Chondrocyte (in vitro differentiated cells): ENCODE results near the gene CATSPERE. TPM values are rescaled to one million over a fixed set of nuclear protein-coding genes. Genes with fewer than 3 reads are reported as not detected.

Source experiments
- DNase-seq: peaks from one replicate; pipeline ENCODE4 v3.0.0; 2021; ENCODE audit warnings: mixed read lengths, low spot score
- H3K27ac Mint-ChIP-seq: one replicate; pipeline ENCODE4 v1.8.0; 2021; ENCODE audit warnings: mild to moderate bottlenecking, moderate library complexity, mixed read lengths; ENCODE audit not compliant: unreplicated experiment
- H3K27me3 Mint-ChIP-seq: 2 replicates; pipeline ENCODE4 v1.8.0; 2021; ENCODE audit warnings: low read depth, mixed read lengths
- H3K36me3 Mint-ChIP-seq: 2 replicates; pipeline ENCODE4 v1.8.0; 2021; ENCODE audit warnings: low read depth, mixed read lengths
- H3K4me1 Mint-ChIP-seq: 2 replicates; pipeline ENCODE4 v1.8.0; 2021; ENCODE audit warnings: low read depth, mild to moderate bottlenecking, mixed read lengths
- H3K4me3 Mint-ChIP-seq: one replicate; pipeline ENCODE4 v1.8.0; 2021; ENCODE audit warnings: mild to moderate bottlenecking, moderate library complexity, mixed read lengths; ENCODE audit not compliant: unreplicated experiment
- H3K9me3 Mint-ChIP-seq: 2 replicates; pipeline ENCODE4 v1.8.0; 2021; ENCODE audit warnings: low read depth, mixed read lengths
- total RNA-seq: library from RNA; stranded (reverse); gene quantifications from 3 replicates; pipeline ENCODE4 v1.2.1, GENCODE V29; 2021
- TF ChIP-seq, protein P1 (sequence below): fragments of 200-600 bp; sonication (generic); IDR thresholded peaks from 2 replicates; pipeline ENCODE4 v1.5.0; 2021; ENCODE audit warnings: antibody characterized with exemption, mild to moderate bottlenecking, moderate library complexity

The CATSPERE gene
- total RNA-seq, 1 donor from 2014 or later: 1.5 TPM

- no peak for DNase-seq
- H3K36me3 Mint-ChIP-seq: peaks cover 3% of the 10 kb centered on the region
- peaks cover 14% of the 10 kb centered on the region for H3K4me1 Mint-ChIP-seq
Observed at GRCh38 chr1:244431166-244431565, 29.9 kb upstream of the CATSPERE start.

GRCh38 chr1:244435562-244436205 is 25.4 kb upstream of the CATSPERE start:
- peaks cover 3% of the 10 kb centered on the region for H3K36me3 Mint-ChIP-seq
- H3K4me3 Mint-ChIP-seq: peak overlapping the region; percentile 55
- no peaks in the 10 kb centered on the region for H3K9me3 Mint-ChIP-seq
- DNase-seq: no peak
- H3K27me3 Mint-ChIP-seq: no peaks in the 10 kb centered on the region
- TF ChIP-seq, protein P1, sequence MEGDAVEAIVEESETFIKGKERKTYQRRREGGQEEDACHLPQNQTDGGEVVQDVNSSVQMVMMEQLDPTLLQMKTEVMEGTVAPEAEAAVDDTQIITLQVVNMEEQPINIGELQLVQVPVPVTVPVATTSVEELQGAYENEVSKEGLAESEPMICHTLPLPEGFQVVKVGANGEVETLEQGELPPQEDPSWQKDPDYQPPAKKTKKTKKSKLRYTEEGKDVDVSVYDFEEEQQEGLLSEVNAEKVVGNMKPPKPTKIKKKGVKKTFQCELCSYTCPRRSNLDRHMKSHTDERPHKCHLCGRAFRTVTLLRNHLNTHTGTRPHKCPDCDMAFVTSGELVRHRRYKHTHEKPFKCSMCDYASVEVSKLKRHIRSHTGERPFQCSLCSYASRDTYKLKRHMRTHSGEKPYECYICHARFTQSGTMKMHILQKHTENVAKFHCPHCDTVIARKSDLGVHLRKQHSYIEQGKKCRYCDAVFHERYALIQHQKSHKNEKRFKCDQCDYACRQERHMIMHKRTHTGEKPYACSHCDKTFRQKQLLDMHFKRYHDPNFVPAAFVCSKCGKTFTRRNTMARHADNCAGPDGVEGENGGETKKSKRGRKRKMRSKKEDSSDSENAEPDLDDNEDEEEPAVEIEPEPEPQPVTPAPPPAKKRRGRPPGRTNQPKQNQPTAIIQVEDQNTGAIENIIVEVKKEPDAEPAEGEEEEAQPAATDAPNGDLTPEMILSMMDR: no peak
- H3K27ac Mint-ChIP-seq: peak overlapping the region; percentile 98
- H3K4me1 Mint-ChIP-seq: peaks cover 43% of the 10 kb centered on the region

More at GRCh38 chr1:244431166-244431565, 29.9 kb upstream of the CATSPERE start:
- Mint-ChIP-seq H3K4me3 (no peak overlapping the region), H3K27me3 (no peaks in the 10 kb centered on the region), H3K27ac (no peak overlapping the region), H3K9me3 (no peaks in the 10 kb centered on the region)
- TF ChIP-seq, protein P1: no peak

GRCh38 chr1:244436336-244437085 is 24.6 kb upstream of the CATSPERE start:
- Mint-ChIP-seq H3K36me3 (peaks cover 3% of the 10 kb centered on the region), H3K4me1 (peaks cover 43% of the 10 kb centered on the region), H3K27ac (peak overlapping the region; percentile 98), H3K27me3 (no peaks in the 10 kb centered on the region), H3K4me3 (peak overlapping the region; percentile 55), H3K9me3 (no peaks in the 10 kb centered on the region)
- DNase-seq: no peak
- TF ChIP-seq, protein P1: no peak

GRCh38 chr1:244437086-244437468 is 24.0 kb upstream of the CATSPERE start:
- DNase-seq: no peak
- Mint-ChIP-seq H3K4me3 (no peak overlapping the region), H3K9me3 (no peaks in the 10 kb centered on the region), H3K27ac (peak overlapping the region; percentile 98), H3K36me3 (peaks cover 3% of the 10 kb centered on the region), H3K27me3 (no peaks in the 10 kb centered on the region), H3K4me1 (peaks cover 43% of the 10 kb centered on the region)
- TF ChIP-seq, protein P1: no peak

DNA sequence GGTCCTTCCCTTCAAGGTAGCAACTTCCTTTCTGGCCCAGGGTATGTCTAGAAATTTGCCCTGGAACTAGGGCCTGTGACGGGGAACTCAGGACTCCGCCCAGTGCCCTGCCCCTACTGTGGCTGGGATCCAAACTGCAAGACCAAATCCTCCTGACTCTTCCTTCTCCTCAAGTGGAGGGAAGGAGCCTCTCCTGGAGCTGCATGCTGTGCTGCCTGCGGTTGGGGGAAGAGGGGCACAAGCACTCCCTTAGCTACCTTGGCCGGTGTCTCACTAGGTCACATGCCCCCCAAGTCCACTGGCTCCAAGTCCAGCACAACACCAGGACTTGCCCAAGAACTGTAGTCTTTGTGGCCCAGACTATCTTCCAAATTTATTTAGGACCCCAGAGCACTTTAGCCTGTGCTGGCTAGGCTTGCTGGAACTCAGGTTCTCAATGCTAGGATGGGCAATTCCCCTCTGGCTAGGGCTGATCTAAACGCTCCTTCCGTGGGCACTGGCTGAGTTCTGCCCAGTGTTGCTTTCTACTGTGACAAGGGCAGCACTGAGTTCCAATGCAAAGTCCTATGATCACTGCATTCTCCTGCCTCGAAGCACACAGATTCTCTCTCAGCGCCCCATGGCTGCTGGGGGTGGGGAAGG is 21.6 kb upstream of the CATSPERE start:
- no peaks in the 10 kb centered on the region for H3K27me3 Mint-ChIP-seq
- H3K9me3 Mint-ChIP-seq: no peaks in the 10 kb centered on the region
- H3K36me3 Mint-ChIP-seq: peaks cover 2% of the 10 kb centered on the region
- no peak overlapping the region for H3K4me3 Mint-ChIP-seq
- H3K27ac Mint-ChIP-seq: no peak overlapping the region
- TF ChIP-seq, protein P1: no peak
- DNase-seq: no peak
- peaks cover 51% of the 10 kb centered on the region for H3K4me1 Mint-ChIP-seq
